GM12878 (cell line): ENCODE data around the gene DDX31. TPM values are rescaled to one million over a fixed set of nuclear protein-coding genes. Genes with fewer than 3 reads are reported as not detected.

ENCODE experiments used
- ATAC-seq: fragments of 200-7000 bp; cut with Tn5 transposase; 3 replicates; pipeline ENCODE4 v1.9.1; 2020; ENCODE audit warnings: mild to moderate bottlenecking, moderate library complexity
- BruUV-seq: library from RNA; stranded (reverse); fragments of 400-500 nt; replicated peaks from 2 replicates; lab custom pipeline; 2021; lab: Mats Ljungman, UMichigan
- CTCF ChIA-PET: fragments of 300-600 bp; sonication (Branson Sonifier 250); formaldehyde crosslinking; extraction: SDS; loops from one replicate; lab custom pipeline; 2021; ENCODE audit warnings: inconsistent platforms; lab: Yijun Ruan, JAX
- POLR2A ChIA-PET: fragments of 350-600 bp; formaldehyde crosslinking; extraction: SDS; loops from one replicate; lab custom pipeline; 2021; ENCODE audit warnings: inconsistent platforms; lab: Charles Lee
- RAD21 ChIA-PET: fragments of 300-600 bp; sonication (Branson Sonifier 250); formaldehyde crosslinking; loops from one replicate; lab custom pipeline; 2023; ENCODE audit warnings: antibody characterized with exemption; ENCODE audit not compliant: unreplicated experiment; lab: Charles Lee
- SMC1A ChIA-PET: fragments of 300-600 bp; sonication (Branson Sonifier 250); formaldehyde crosslinking; loops from one replicate; lab custom pipeline; 2023; ENCODE audit not compliant: unreplicated experiment, uncharacterized antibody; lab: Charles Lee
- DNase-seq: peaks from one replicate; pipeline ENCODE4 v3.0.0-alpha.2; 2011; ENCODE audit warnings: low read depth, low spot score
- FAIRE-seq: peaks from 3 replicates; lab custom pipeline; 2011; peaks lifted over from hg19 to GRCh38; lab: Jason Lieb, UNC
- H2AFZ ChIP-seq: 2 replicates; pipeline ENCODE4 v1.6.0; 2011; ENCODE audit warnings: low read depth, low read length, control low read depth; ENCODE audit not compliant: control insufficient read depth
- H3K27ac ChIP-seq: 2 replicates; pipeline ENCODE4 v1.5.1; 2011; ENCODE audit warnings: control low read depth; ENCODE audit not compliant: control insufficient read depth, insufficient read depth
- H3K27me3 ChIP-seq, 2 experiments: replicated peaks in 1 of 2; 2 replicates each; pipeline versions ENCODE4 v1.6.0 to v1.6.1; 2011; ENCODE audit warnings: low read length in 1 of 2; ENCODE audit not compliant: control insufficient read depth in 2 of 2, insufficient read depth in 2 of 2
- H3K36me3 ChIP-seq, 2 experiments: 2 replicates each; pipeline ENCODE4 v1.5.1; 2011; ENCODE audit warnings: low read length in 1 of 2; ENCODE audit not compliant: control insufficient read depth in 2 of 2, insufficient read depth in 2 of 2
- H3K4me1 ChIP-seq: 2 replicates; pipeline ENCODE4 v1.6.1; 2011; ENCODE audit warnings: mild to moderate bottlenecking, low read length, moderate library complexity, mixed read lengths; ENCODE audit not compliant: control insufficient read depth, insufficient read depth
- H3K4me2 ChIP-seq: 2 replicates; pipeline ENCODE4 v1.6.0; 2011; ENCODE audit warnings: control low read depth; ENCODE audit not compliant: control insufficient read depth, insufficient read depth
- H3K4me3 ChIP-seq: fragments of 200-600 bp; sonication (generic); 2 replicates; pipeline ENCODE4 v1.5.1; 2016
- H3K79me2 ChIP-seq: 2 replicates; pipeline ENCODE4 v1.6.0; 2011; ENCODE audit warnings: low read length; ENCODE audit not compliant: control insufficient read depth, insufficient read depth
- H3K9ac ChIP-seq: 2 replicates; pipeline ENCODE4 v1.8.0; 2011; ENCODE audit warnings: low read length, control low read depth, mixed read lengths; ENCODE audit not compliant: control insufficient read depth, insufficient read depth
- H3K9me3 ChIP-seq: replicated peaks from 3 replicates; pipeline ENCODE4 v1.5.1; 2011; ENCODE audit warnings: mild to moderate bottlenecking, low read length; ENCODE audit not compliant: control insufficient read depth, insufficient read depth
- H4K20me1 ChIP-seq: 2 replicates; pipeline ENCODE4 v1.6.0; 2011; ENCODE audit not compliant: control insufficient read depth, insufficient read depth
- ATF7 ChIP-seq: fragments of 450-650 bp; IDR thresholded peaks from 2 replicates; pipeline ENCODE4 v1.6.1; 2016; ENCODE audit warnings: low read depth, mild to moderate bottlenecking
- E2F8 ChIP-seq: fragments of 450-650 bp; IDR thresholded peaks from 2 replicates; pipeline ENCODE4 v1.6.1; 2018; ENCODE audit warnings: mild to moderate bottlenecking, low read depth, moderate library complexity; ENCODE audit not compliant: partially characterized antibody
- EGR1 ChIP-seq, 2 experiments: IDR thresholded peaks; 1 replicate in 1 of 2; 2 replicates in 1 of 2; pipeline ENCODE4 v1.6.1; 2011 to 2012; ENCODE audit warnings: low read depth in 2 of 2, low read length in 2 of 2, borderline replicate concordance in 1 of 2, mild to moderate bottlenecking in 1 of 2, moderate library complexity in 1 of 2
- IKZF2 ChIP-seq, 2 experiments: fragments of 450-650 bp; IDR thresholded peaks; 2 replicates each; pipeline ENCODE4 v1.6.1; 2017; ENCODE audit warnings: mild to moderate bottlenecking in 2 of 2, moderate library complexity in 2 of 2
- JUND ChIP-seq: IDR thresholded peaks from 2 replicates; pipeline ENCODE4 v1.6.1; 2012; ENCODE audit warnings: low read depth, mild to moderate bottlenecking, low read length, improper control_type of control experiment, moderate library complexity
- MTA2 ChIP-seq: fragments of 450-650 bp; IDR thresholded peaks from 2 replicates; pipeline ENCODE4 v1.6.1; 2016; ENCODE audit warnings: low read depth, mild to moderate bottlenecking, moderate library complexity
- NR2C1 ChIP-seq: fragments of 450-650 bp; IDR thresholded peaks from 2 replicates; pipeline ENCODE4 v1.6.1; 2017; ENCODE audit warnings: antibody characterized with exemption, mild to moderate bottlenecking, moderate library complexity
- ZNF207 ChIP-seq: fragments of 450-650 bp; IDR thresholded peaks from 2 replicates; pipeline ENCODE4 v1.6.1; 2014; ENCODE audit warnings: antibody characterized with exemption, mild to moderate bottlenecking, borderline replicate concordance
- WGBS: methylation state at CpG from one replicate; pipeline ENCODE4 v1.1.6; 2016; ENCODE audit warnings: low lambda C conversion rate; ENCODE audit not compliant: insufficient replicate concordance, insufficient coverage; ENCODE audit errors: missing lambda C conversion rate; 5-methylcytosine and 5-hydroxymethylcytosine counted together
- in situ Hi-C: fragments of 300-500 bp; cut with MboI; formaldehyde crosslinking; loops from 9 replicates; pipeline ENCODE4 v1.14.3; 2018; ENCODE audit warnings: mixed read lengths
- intact Hi-C: fragments of 100-400 bp; cut with micrococcal nuclease; formaldehyde crosslinking; loops from one replicate; pipeline ENCODE4 v1.14.2; 2022; ENCODE audit not compliant: unreplicated experiment
- polyA plus RNA-seq, 11 experiments: library from polyadenylated mRNA; depleted of rRNA in 4 of 11; unstranded in 6 of 11; stranded (reverse) in 5 of 11; fragments of >200 nt; fragmentation: Nextera tagmentation in 4 of 11; fragmentation: Illumina TruSeq in 1 of 11; extraction: Ambion mirVana in 4 of 11; extraction: Trizol in 1 of 11; gene quantifications; 1 replicate in 1 of 11; 2 replicates in 10 of 11; pipeline versions ENCODE4 v1.2.1 to v1.2.3, GENCODE V29; 2011 to 2016; ENCODE audit warnings: inconsistent platforms in 2 of 11, missing spikeins in 2 of 11, low read depth in 1 of 11
- total RNA-seq, 4 experiments: library from RNA; depleted of rRNA in 3 of 4; stranded (reverse); fragments of >200 nt in 3 of 4; fragmentation: Illumina TruSeq in 1 of 4; extraction: Trizol in 1 of 4; gene quantifications; 2 replicates each; pipeline versions ENCODE4 v1.2.1 to v1.2.3, GENCODE V29; 2013 to 2021
- TF ChIP-seq, protein P1 (sequence below): fragments of 450-650 bp; IDR thresholded peaks from 2 replicates; pipeline ENCODE4 v1.6.1; 2017; ENCODE audit warnings: antibody characterized with exemption, mild to moderate bottlenecking, moderate library complexity

The DDX31 gene
- total and polyA plus RNA-seq, 10 of the 15 experiments (the other 5 are each of a cell fraction or from before 2014, with no cell fraction given) = 12.1 to 30.8 (median 20.8) TPM

DNA sequence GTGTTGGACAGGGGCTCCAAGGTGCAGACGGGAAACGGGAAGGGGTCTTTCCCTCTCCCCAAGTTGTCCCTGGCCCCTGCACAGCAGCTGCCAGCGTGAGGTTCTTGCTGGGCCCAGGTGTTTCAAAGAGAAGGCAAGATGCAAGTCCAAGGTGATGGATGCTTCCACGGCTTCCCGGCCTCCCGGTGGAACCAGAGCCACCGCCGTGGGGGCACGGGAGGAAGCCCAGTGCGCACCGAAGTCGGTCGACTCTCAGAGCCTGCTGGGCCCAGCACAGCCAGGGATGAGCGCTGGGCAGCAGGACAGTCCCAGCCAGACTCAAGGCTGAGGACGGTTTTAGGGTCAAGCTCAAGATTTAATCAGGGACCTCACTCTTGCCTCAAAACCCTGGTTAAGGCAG, 112.6 kb downstream of the DDX31 start:
- RAD21 ChIA-PET = no interaction called here
- TF ChIP-seq EGR1 (IDR thresholded peaks at IDR 0.05; ENCODE audit: borderline replicate concordance in 1 of 2, low read depth in 2 of 2, low read length in 2 of 2) = no peak
- TF ChIP-seq ZNF207 = no peak
- TF ChIP-seq, protein P1, sequence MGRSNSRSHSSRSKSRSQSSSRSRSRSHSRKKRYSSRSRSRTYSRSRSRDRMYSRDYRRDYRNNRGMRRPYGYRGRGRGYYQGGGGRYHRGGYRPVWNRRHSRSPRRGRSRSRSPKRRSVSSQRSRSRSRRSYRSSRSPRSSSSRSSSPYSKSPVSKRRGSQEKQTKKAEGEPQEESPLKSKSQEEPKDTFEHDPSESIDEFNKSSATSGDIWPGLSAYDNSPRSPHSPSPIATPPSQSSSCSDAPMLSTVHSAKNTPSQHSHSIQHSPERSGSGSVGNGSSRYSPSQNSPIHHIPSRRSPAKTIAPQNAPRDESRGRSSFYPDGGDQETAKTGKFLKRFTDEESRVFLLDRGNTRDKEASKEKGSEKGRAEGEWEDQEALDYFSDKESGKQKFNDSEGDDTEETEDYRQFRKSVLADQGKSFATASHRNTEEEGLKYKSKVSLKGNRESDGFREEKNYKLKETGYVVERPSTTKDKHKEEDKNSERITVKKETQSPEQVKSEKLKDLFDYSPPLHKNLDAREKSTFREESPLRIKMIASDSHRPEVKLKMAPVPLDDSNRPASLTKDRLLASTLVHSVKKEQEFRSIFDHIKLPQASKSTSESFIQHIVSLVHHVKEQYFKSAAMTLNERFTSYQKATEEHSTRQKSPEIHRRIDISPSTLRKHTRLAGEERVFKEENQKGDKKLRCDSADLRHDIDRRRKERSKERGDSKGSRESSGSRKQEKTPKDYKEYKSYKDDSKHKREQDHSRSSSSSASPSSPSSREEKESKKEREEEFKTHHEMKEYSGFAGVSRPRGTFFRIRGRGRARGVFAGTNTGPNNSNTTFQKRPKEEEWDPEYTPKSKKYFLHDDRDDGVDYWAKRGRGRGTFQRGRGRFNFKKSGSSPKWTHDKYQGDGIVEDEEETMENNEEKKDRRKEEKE = no peak
- no peak for TF ChIP-seq NR2C1
- TF ChIP-seq ATF7 = no peak
- TF ChIP-seq IKZF2 (IDR thresholded peaks at IDR 0.05) = no peak
- TF ChIP-seq JUND = no peak
- TF ChIP-seq MTA2 = no peak
- TF ChIP-seq E2F8 = no peak
- no peaks in the 10 kb centered on the region; a peak in 1 of 4 replicates for H3K27me3 ChIP-seq
- DNase-seq (no peak), ATAC-seq (no peak), FAIRE-seq (no peak)
- no peak overlapping the region for H3K27ac ChIP-seq
- H3K4me1 ChIP-seq = no peaks in the 10 kb centered on the region
- 32% methylated on average over 15 of the region's 15 CpGs for WGBS
- no peaks in the 10 kb centered on the region for H3K36me3 ChIP-seq
- H3K9me3 ChIP-seq = no peaks in the 10 kb centered on the region
- SMC1A ChIA-PET = no interaction called here
- intact Hi-C loops (no loop called here), in situ Hi-C loops (no loop called here)
- BruUV-seq = no TSS peak
- H3K4me3 ChIP-seq = no peak overlapping the region
- H3K4me2 ChIP-seq = no peak overlapping the region
- CTCF ChIA-PET = no interaction called here
- no peak overlapping the region for H2AFZ ChIP-seq
- H4K20me1 ChIP-seq = no peaks in the 10 kb centered on the region
- H3K9ac ChIP-seq = no peak overlapping the region
- no peaks in the 10 kb centered on the region for H3K79me2 ChIP-seq
- POLR2A ChIA-PET = no interaction called here
